ENCODE results near the gene GNAZ. TPM values are rescaled to one million over a fixed set of nuclear protein-coding genes. Genes with fewer than 3 reads are reported as not detected.

Gene GNAZ
- total RNA-seq, 1 experiment from 2014 or later, result 1.2 TPM

DNA sequence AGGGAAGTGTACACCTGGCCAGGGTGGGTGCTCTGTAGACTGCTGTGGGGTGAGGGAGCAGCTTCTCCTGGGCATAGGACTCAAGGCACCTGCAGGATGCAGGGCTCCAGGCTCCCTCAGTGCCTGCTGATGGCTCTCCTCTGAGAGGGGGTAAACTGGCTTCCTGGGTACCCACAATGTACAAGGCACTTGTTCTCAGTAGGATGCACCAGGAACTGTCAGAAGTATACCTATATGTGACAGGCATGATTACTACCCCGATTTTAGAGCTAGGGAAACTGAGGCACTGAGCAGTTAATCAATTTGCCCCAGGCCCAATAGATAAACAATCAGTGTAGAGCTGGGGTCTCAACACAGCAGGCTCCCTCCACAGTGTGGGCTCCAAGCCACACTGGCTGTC is 31.4 kb upstream of the GNAZ start:
- H3K4me2 ChIP-seq, result no peak overlapping the region
- TF ChIP-seq, protein P1, sequence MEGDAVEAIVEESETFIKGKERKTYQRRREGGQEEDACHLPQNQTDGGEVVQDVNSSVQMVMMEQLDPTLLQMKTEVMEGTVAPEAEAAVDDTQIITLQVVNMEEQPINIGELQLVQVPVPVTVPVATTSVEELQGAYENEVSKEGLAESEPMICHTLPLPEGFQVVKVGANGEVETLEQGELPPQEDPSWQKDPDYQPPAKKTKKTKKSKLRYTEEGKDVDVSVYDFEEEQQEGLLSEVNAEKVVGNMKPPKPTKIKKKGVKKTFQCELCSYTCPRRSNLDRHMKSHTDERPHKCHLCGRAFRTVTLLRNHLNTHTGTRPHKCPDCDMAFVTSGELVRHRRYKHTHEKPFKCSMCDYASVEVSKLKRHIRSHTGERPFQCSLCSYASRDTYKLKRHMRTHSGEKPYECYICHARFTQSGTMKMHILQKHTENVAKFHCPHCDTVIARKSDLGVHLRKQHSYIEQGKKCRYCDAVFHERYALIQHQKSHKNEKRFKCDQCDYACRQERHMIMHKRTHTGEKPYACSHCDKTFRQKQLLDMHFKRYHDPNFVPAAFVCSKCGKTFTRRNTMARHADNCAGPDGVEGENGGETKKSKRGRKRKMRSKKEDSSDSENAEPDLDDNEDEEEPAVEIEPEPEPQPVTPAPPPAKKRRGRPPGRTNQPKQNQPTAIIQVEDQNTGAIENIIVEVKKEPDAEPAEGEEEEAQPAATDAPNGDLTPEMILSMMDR (conservative IDR thresholded peaks at IDR 0.05), result no peak
- no peak for TF ChIP-seq EZH2 (IDR thresholded peaks at IDR 0.05; ENCODE audit: low read depth)
- BruUV-seq (replicated peaks), result no TSS peak
- POLR2A ChIA-PET (ENCODE audit: unreplicated experiment), result no interaction called here
- H3K9me2 ChIP-seq (ENCODE audit: insufficient read depth), result no peaks in the 10 kb centered on the region
- H3K4me1 ChIP-seq (replicated peaks; ENCODE audit: insufficient read depth), result no peaks in the 10 kb centered on the region
- H3K79me2 ChIP-seq (ENCODE audit: low read depth), result no peaks in the 10 kb centered on the region
- CTCF ChIA-PET, result no interaction called here
- no peak overlapping the region for H3K4me3 ChIP-seq
- no peak for DNase-seq
- no peaks in the 10 kb centered on the region; the same call in 1 of the 2 replicates for H4K20me1 ChIP-seq (ENCODE audit: insufficient read depth)
- intact Hi-C loops (cut with micrococcal nuclease; ENCODE audit: unreplicated experiment), result no loop called here
- peaks cover 66% of the 10 kb centered on the region for H3K27me3 ChIP-seq (ENCODE audit: insufficient read depth, low read depth)
- no peaks in the 10 kb centered on the region for H3K9me3 ChIP-seq (ENCODE audit: insufficient read depth, low read depth)
- no peaks in the 10 kb centered on the region for H3K36me3 ChIP-seq (ENCODE audit: low read depth)
- no peaks in the 10 kb centered on the region for H3F3A ChIP-seq (ENCODE audit: insufficient read depth, low read depth)
- H3K27ac ChIP-seq, result no peak overlapping the region
- H2AFZ ChIP-seq, result no peak overlapping the region

DNA sequence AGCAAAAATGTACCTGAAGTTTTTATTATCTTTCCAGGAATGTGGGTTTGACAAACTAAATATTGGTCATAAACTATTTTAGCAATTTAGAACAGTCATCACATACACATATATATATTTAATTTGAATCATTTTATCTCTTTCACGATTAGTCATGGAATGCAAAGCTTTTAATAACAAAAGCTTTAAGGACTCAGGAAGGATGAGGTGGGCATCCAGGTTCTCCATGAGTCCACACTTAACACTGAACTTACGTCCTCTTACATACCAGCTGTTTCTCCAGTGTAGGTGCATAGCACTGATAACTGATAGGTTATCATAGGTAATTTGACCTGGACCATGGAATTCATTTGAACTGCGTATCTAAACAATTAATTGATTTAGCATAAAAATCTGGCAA is 28.1 kb upstream of the GNAZ start:
- no peak for DNase-seq
- BruUV-seq (replicated peaks), result no TSS peak
- Histone ChIP-seq H3K4me1 (replicated peaks; ENCODE audit: insufficient read depth) (no peaks in the 10 kb centered on the region), H3K9me3 (ENCODE audit: insufficient read depth, low read depth) (no peaks in the 10 kb centered on the region), H2AFZ (no peak overlapping the region), H3K27ac (no peak overlapping the region), H3K79me2 (ENCODE audit: low read depth) (no peaks in the 10 kb centered on the region), H4K20me1 (ENCODE audit: insufficient read depth) (no peaks in the 10 kb centered on the region), H3K27me3 (ENCODE audit: insufficient read depth, low read depth) (peaks cover 46% of the 10 kb centered on the region), H3K36me3 (ENCODE audit: low read depth) (no peaks in the 10 kb centered on the region), H3K9me2 (ENCODE audit: insufficient read depth) (no peaks in the 10 kb centered on the region), H3K4me2 (no peak overlapping the region), H3F3A (ENCODE audit: insufficient read depth, low read depth) (no peaks in the 10 kb centered on the region), H3K4me3 (no peak overlapping the region)
- TF ChIP-seq EZH2 (IDR thresholded peaks at IDR 0.05; ENCODE audit: low read depth), result no peak
- TF ChIP-seq, protein P1 (conservative IDR thresholded peaks at IDR 0.05), result no peak
- intact Hi-C loops (cut with micrococcal nuclease; ENCODE audit: unreplicated experiment), result no loop called here
- ChIA-PET POLR2A (ENCODE audit: unreplicated experiment) (no interaction called here), CTCF (interaction anchor here (0.6 kb wide), 1 partner anchor 566 kb away, joined by 3 read pairs; no protein-coding TSS in a partner anchor)

DNA sequence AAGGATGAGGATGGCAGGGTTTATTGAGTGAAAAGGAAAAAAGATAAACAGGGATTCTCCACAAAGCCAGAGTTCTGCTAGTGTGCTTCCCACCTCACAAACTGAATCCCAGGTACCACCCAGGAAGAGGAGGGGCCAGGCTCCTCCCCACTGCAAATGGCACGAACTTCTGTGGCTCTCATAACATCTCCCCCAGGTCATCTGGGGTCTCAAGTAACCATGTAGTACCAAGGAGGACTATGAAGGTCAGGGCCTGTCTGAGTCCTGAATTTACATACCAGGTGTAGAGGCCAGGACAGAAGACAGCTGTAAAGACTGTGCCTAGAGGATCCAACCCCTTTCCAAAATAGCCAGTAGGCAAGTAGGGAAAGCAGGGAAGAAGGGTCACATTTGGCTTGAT is 25.7 kb upstream of the GNAZ start:
- Histone ChIP-seq H3K4me1 (replicated peaks; ENCODE audit: insufficient read depth) (no peaks in the 10 kb centered on the region), H3K27ac (no peak overlapping the region)
- POLR2A ChIA-PET (ENCODE audit: unreplicated experiment), result no interaction called here

More for the DNA sequence above, 25.7 kb upstream of the GNAZ start:
- intact Hi-C loops (cut with micrococcal nuclease; ENCODE audit: unreplicated experiment), result no loop called here
- Histone ChIP-seq H3K4me3 (no peak overlapping the region), H3K79me2 (ENCODE audit: low read depth) (no peaks in the 10 kb centered on the region), H3K9me3 (ENCODE audit: insufficient read depth, low read depth) (no peaks in the 10 kb centered on the region), H3K27me3 (ENCODE audit: insufficient read depth, low read depth) (peaks cover 33% of the 10 kb centered on the region), H4K20me1 (ENCODE audit: insufficient read depth) (no peaks in the 10 kb centered on the region), H2AFZ (no peak overlapping the region), H3K9me2 (ENCODE audit: insufficient read depth) (no peaks in the 10 kb centered on the region), H3F3A (ENCODE audit: insufficient read depth, low read depth) (no peaks in the 10 kb centered on the region), H3K36me3 (ENCODE audit: low read depth) (no peaks in the 10 kb centered on the region), H3K4me2 (no peak overlapping the region)
- no peak for DNase-seq
- CTCF ChIA-PET, result no interaction called here
- no TSS peak for BruUV-seq (replicated peaks)
- TF ChIP-seq, protein P1 (conservative IDR thresholded peaks at IDR 0.05), result no peak
- no peak for TF ChIP-seq EZH2 (IDR thresholded peaks at IDR 0.05; ENCODE audit: low read depth)
